ENCODE measurements around the gene TTLL11.
"Not testable (repeated sequence)": the region's sequence is repeated elsewhere in the genome, so short reads cannot be mapped to it uniquely, and the experiment has no call there.

Gene TTLL11

DNA sequence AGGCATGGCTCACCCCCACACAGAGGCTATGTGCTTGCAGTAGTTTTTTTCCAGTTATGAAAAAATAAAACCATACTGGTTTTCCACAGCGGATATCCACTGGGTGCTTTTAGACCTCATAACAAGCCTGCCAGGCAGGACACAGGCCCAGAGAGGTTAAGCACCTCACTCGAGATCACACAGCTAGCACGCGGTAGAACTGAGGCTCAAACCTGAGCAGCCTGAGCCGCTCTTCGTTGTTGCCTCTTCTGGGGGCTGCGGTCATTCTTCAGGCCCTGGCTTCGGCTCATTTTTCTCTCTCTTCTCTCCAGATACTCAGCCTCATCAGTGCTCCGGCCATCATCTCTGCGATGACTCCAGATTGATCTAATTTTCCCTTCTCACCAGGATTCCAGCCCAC, 196.0 kb downstream of the TTLL11 start:
- no peak for TF ChIP-seq ZFX (IDR thresholded peaks at IDR 0.05)
- TF ChIP-seq, protein P1, sequence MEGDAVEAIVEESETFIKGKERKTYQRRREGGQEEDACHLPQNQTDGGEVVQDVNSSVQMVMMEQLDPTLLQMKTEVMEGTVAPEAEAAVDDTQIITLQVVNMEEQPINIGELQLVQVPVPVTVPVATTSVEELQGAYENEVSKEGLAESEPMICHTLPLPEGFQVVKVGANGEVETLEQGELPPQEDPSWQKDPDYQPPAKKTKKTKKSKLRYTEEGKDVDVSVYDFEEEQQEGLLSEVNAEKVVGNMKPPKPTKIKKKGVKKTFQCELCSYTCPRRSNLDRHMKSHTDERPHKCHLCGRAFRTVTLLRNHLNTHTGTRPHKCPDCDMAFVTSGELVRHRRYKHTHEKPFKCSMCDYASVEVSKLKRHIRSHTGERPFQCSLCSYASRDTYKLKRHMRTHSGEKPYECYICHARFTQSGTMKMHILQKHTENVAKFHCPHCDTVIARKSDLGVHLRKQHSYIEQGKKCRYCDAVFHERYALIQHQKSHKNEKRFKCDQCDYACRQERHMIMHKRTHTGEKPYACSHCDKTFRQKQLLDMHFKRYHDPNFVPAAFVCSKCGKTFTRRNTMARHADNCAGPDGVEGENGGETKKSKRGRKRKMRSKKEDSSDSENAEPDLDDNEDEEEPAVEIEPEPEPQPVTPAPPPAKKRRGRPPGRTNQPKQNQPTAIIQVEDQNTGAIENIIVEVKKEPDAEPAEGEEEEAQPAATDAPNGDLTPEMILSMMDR (conservative IDR thresholded peaks at IDR 0.05) = no peak

DNA sequence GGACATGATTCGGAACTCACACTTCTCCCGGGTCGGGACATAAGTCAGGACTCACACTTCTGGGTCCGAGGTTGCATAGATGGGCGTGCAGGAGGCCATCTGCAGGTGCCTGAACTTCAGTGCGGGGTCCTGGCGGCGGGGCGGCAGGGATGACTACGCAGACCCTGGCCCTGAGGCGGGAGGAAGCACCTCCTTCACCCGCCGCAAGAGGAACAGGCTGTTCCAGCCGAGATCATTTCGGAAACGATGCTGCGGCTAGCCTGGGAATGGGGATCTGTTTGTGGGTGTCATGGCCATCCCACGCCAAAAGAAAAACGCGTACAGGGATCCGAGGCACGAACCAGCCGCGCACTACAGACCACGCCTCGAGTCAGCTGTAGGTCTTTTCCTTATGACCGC, 196.6 kb downstream of the TTLL11 start:
- TF ChIP-seq ZFX (IDR thresholded peaks at IDR 0.05) = no peak
- TF ChIP-seq, protein P1 (conservative IDR thresholded peaks at IDR 0.05) = no peak
- H3K27ac ChIP-seq = no peak overlapping the region

More for the DNA sequence above, 196.0 kb downstream of the TTLL11 start:
- H3K27ac ChIP-seq = no peak overlapping the region

DNA sequence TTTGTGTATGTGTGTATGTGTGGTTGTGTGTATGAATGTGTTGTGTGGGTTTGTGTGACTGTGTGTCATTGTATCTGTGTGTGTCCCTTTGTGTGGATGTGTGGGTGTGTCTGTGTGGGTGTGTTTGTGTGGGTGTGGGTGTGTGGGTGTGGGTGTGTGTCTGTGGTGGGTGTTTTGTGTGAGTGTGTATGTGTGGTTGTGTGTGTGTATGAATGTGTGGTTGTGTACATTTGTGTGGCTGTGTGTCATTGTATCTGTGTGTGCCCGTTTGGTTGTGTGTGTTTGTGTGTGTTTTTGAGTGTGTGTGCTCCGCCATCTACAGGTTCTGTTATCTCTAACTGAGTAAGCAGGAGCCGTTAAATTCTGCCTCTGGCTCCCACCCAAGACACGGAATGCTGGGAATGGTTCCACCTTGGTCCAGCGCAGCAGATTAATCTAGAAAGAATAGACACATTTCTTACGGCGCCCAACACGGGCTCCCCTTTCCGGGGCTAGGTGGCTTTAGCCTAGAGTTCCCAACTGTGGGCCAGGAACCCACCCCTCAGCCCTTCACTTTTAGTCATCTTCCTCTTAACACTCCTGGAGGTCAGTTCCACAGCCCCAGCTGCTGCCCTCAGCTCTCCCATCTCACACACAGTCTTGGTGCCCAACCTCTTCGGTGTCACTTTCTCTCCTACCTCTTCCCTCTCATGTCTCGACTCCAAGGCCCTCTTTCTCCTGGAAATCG, 197.1 kb downstream of the TTLL11 start:
- H3K27ac ChIP-seq = no peak overlapping the region

DNA sequence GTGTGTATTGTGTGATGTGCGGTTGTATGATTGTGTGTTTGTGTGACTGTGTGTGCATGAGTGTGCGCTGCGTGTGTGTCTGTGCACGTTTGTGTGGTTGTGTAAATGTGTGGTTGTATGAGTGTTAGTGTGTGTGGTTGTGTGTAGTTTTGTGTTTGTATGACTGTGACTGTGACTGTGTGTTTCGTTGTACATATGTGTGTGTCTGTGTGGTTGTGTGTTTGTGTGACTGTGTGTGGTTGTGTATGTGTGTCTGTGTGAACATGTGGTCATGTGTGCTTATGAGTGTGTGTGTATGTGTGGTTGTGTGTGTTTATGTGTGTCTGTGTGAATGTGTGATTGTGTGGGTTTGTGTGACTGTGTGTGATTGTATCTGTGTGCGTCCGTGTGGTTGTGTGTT, 197.8 kb downstream of the TTLL11 start:
- H3K27ac ChIP-seq = no peak overlapping the region
- no peak for TF ChIP-seq ZFX (IDR thresholded peaks at IDR 0.05)
- TF ChIP-seq, protein P1 (conservative IDR thresholded peaks at IDR 0.05) = no peak

More for the DNA sequence above, 197.1 kb downstream of the TTLL11 start:
- TF ChIP-seq, protein P1 (conservative IDR thresholded peaks at IDR 0.05) = no peak; the same call in 1 of the 2 replicates
- no peak for TF ChIP-seq ZFX (IDR thresholded peaks at IDR 0.05)

DNA sequence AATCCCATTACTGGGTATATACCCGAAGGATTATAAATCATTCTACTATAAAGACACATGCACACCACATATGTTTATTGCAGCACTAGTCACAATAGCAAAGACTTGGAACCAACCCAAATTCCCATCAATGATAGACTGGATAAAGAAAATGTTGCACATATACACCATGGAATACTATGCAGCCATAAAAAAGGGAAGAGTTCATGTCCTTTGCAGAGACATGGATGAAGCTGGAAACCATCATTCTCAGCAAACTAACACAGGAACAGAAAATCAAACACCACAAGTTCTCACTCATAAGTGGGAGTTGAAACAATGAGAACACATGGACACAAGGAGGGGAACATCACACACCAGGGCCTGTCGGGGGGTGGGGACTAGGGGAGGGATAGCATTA, 198.7 kb downstream of the TTLL11 start:
- H3K27ac ChIP-seq = not testable (repeated sequence)

DNA sequence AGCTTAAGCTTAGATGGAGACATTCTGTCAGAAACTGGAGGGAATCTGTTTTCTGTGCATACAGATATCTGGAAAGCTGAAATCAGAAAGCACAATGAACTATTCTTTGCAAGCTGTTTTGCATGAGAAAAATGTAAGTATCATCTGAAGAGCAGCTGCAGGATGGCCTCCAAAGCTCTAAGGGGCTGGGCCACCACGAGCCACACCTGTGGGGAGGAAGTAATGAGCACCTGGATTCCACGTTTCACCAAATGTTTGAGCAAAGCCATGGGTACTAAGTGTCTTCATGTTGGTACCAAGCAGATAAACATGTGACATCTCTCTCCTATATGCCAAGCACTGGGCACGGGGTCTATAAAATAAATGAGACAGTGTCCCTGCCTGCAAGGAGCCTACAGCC, 199.3 kb downstream of the TTLL11 start:
- no peak overlapping the region for H3K27ac ChIP-seq
- no peak for TF ChIP-seq ZFX (IDR thresholded peaks at IDR 0.05)
- TF ChIP-seq, protein P1 (conservative IDR thresholded peaks at IDR 0.05) = no peak

DNA sequence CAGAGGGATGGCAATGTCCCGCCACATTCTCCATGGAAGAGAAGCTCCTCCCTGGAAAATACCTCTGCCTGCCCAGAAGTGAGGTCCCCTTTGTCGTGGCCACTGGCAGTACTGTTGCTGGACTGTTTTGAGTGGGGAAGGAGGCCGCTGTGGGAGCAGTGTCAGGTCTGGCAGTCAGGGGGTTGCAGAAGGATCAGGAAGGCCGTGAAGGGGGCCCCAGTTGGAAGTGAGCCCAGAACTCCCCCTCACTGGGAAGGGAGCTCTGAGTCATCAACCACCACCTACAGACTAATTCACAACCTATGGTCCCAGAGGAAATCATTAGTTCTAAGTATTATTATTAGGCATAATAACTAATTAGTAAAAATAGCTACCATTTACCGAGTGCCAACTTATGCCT, 200.4 kb downstream of the TTLL11 start:
- H3K27ac ChIP-seq = no peak overlapping the region
- TF ChIP-seq, protein P1 (conservative IDR thresholded peaks at IDR 0.05) = no peak
- TF ChIP-seq ZFX (IDR thresholded peaks at IDR 0.05) = no peak

DNA sequence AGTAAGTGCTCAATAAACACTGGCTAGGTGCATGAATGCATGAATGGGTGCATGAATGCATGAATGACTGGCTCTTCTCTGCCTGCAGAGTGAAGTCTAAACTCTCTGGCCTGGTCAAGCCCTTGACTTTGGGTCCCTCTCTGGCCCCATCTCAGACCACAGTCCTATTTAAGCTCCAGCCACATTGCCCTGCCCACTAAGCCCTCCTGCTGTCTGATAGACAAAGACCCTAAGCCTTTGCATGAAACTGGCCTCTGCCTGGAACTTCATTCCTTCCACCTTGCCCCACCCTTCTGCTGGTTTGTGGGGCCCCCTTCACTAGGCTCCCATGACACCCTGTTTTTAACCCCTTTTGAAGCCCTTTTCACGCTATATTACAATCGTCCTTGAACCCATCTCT, 202.4 kb downstream of the TTLL11 start:
- TF ChIP-seq, protein P1 (conservative IDR thresholded peaks at IDR 0.05) = no peak
- no peak for TF ChIP-seq ZFX (IDR thresholded peaks at IDR 0.05)
- H3K27ac ChIP-seq = no peak overlapping the region

Data from C4-2B (cell line).